Midbrain (tissue), 1 donor: ENCODE data around the gene ROR1.

Experiments
- DNase-seq: peaks from one replicate; lab custom pipeline; 2025; lab: John Stamatoyannopoulos, UW

ROR1 gene

GRCh38 chr1:63884486-63884885, 110.7 kb downstream of the ROR1 start:
- DNase-seq, result no peak

- no peak for DNase-seq
Observed at GRCh38 chr1:63885899-63886298, 112.1 kb downstream of the ROR1 start.

DNA sequence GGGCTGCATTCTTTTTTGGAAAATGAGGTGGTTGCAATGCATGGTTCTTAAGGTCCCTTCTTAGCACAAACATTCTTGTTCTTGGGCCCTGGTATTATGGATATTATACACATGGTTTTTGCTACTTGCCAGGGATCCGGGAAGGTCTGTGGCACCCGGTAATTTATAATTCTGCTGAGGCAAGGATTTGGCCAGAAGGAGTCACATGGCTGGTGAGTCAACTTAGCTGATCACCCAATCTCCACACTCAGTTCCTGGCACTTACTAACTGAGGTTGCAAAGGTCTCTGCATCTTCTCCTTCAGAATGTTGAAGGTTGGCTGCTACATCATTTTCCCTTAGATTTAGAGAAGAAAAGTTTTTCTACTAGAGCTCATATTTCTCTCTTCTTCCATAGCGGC, 112.5 kb downstream of the ROR1 start:
- DNase-seq, result no peak

GRCh38 chr1:63887809-63888208, 114.0 kb downstream of the ROR1 start:
- DNase-seq, result no peak

GRCh38 chr1:63888984-63889383, 115.2 kb downstream of the ROR1 start:
- no peak for DNase-seq

DNA sequence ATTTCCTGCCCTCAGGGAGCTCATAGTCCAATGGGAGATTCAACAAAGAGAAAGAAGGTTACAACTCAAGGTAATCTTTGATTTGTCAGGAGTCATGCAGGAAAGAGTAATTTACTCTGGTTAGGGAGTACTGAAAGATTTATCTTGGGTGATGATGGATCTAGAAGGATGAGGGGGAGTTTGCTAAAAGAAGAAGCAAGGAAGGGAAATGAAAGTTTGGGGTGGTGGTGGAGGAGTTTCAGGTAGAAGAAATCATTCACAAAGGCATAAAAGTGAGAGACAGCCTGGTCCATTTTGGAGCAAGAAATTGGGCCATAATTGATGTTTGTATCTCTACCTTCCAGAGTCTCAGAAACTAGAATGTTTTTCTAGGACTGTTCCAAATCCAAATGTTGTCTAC, 116.7 kb downstream of the ROR1 start:
- DNase-seq, result no peak

- no peak for DNase-seq
Observed at GRCh38 chr1:63891060-63891690, 117.4 kb downstream of the ROR1 start.

DNA sequence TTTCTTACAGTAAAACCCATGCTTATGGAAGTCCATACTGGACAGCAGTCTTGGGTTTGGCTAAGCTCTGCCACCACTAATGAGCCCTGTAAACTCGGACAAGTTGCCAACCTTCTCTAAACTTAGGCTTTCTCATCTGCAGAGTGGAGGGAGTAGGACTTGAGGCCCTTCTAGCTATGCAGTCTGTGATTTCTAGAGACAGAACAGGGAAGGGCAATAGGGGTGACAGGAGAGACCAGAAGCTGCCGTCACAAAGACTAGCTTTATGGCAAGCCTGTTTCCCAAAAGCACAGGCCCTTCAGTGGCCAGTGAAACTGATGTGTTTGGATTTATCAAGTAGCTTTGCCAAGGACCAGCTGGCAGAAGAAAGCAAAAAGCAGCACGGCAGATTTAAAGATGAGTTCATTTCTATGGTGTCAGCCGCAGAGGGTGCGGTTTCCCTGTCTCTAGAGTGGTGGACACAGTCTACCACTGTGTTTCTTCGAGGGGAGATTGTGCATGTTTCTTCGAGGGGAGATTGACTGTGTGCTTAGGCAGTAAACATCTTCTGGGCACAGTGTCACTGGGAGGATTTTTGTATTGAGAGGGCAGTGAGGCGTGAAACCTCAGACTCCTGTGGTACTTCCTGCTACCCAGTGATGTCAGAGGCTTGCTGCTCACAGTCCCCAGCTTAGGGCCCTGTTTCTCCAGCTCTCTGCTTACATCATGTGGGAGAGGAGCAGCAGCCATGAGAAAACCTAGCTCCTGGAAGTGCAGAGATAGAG, 119.0 kb downstream of the ROR1 start:
- peak; percentile 72 for DNase-seq

DNA sequence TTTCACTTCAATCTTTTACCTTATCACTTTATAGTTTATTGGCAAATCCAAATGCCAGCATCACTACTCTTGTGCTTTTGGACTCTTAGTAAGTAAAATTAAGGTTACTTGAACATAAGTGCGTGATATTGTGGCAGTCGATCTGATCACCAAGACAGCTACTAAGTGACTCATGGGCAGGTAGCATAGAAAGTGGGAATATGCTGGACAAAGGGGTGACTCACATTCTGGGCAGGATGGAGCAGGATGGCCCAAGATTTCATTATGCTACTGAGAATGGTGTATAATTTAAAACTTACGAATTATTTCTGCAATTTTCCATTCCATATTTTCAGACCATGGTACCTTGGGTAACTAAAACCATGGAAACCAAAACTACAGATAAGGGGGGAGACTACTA, 120.2 kb downstream of the ROR1 start:
- DNase-seq, result no peak

DNA sequence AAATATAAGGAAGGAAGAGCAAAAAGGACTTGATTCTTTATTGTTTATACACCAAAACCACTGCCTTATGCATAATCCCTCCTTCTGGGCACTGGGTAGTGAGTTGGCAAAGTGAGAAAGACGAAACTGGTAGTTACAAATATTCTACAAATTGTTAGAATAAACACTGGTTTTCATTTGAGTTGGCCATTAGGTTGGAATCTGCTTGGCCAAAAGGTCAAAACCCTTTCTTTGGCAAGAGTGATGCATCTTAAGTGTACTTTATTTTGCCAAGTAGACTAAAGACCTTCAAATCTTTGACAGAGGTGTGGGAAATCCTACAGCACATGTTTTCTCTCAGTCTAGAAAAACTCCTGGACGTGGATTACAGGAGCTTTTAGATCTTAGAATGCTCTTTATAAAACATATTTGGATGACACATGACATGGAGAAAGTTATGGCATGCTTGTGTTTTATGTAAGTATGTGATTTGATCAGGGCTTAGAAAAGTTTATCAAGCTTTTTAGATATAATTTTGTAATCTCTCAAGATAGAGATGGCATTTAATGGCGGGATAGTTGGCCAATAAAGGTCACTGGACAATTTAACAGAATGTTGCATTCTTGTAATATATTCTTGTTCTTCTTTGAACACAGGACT, 120.9 kb downstream of the ROR1 start:
- no peak for DNase-seq

- no peak for DNase-seq
Observed at GRCh38 chr1:63896755-63897154, 122.9 kb downstream of the ROR1 start.

- DNase-seq, result no peak
Observed at GRCh38 chr1:63898428-63899196, 124.8 kb downstream of the ROR1 start.

- DNase-seq, result no peak
Observed at GRCh38 chr1:63901094-63901493, 127.3 kb downstream of the ROR1 start.

- DNase-seq, result no peak
Observed at GRCh38 chr1:63902844-63903589, 129.2 kb downstream of the ROR1 start.

- DNase-seq, result no peak
Observed at GRCh38 chr1:63903947-63904610, 130.3 kb downstream of the ROR1 start.

DNA sequence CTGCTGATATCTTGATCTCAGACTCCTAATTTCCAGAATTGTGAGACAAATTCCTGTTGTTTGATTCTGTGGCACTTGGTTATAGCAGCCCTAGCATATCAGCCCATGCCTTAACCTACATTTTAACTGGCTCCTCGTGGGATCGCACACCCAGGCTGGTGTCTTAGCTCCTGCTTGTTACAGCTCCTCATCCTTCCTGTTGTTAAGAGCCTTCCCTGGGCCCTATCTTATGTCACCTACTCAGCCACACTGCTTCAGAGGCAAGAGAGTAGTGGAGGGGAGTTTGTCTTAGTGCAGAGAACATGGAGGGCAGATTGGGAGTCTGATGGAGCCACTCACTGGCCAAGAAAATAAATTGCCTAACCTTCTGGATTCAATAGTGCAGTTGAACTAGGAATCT, 131.0 kb downstream of the ROR1 start:
- DNase-seq, result peak; percentile 12

DNA sequence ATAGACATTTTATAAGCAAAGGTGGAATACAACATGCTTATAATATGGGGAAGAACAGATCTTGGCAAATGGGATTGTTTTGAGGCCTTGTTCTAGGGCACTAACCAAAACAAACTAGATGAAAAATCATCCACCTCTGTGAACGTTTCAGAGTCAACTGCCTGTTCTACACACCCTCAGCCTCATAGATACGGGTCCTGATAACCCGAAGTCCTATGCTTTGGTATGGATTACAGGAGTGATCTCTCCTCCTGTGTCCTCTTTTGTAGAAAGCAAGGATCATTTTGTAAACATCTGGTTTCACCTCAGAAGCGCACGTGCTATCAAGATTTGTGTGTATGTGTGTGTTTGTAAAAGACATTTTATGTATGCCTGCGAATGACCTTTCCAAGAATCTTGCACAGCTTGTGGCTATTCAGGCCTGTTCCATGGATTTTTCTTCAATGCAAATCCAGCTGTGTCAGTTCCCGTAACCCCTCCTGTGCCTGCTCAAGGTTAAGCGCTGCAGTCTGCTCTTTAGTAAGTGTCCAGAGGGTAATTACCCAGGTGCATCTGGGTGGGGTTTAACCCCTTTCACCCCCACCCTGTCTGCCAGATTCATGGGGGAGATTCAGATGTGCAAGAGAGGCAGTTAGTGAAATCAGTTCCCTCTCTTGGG, 132.4 kb downstream of the ROR1 start:
- no peak for DNase-seq

GRCh38 chr1:63907051-63907450, 133.2 kb downstream of the ROR1 start:
- no peak for DNase-seq

GRCh38 chr1:63908016-63908415, 134.2 kb downstream of the ROR1 start:
- DNase-seq, result no peak

DNA sequence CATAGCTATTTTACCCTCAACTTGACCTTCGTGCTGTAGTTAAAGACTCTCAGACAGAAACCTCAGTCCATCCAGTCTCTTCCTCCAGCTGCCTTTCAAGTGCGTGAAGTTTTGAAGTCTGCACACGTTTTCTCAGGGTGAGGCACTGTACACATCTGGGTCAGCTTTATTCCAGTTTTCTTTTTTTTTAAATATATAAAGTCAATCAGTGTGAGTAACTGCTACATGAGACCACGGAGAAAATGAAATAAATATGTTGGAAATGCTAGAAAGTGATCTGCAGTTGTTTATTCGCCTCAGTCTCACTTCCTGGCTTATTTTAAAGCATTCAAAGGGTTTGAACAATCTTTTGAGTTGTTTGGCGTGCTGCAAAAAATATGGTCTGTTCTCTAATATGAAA, 135.7 kb downstream of the ROR1 start:
- DNase-seq, result no peak

- no peak for DNase-seq
Observed at GRCh38 chr1:63911049-63911448, 137.2 kb downstream of the ROR1 start.
